Astrocyte (in vitro differentiated cells and primary cell): ENCODE results near the gene UBA3. TPM values are rescaled to one million over a fixed set of nuclear protein-coding genes. Genes with fewer than 3 reads are reported as not detected.

Experiments used
- DNase-seq: peaks from one replicate; pipeline ENCODE4 v3.0.0-alpha.2; 2010; ENCODE audit warnings: low read depth
- FAIRE-seq: peaks from 2 replicates; lab custom pipeline; 2011; peaks lifted over from hg19 to GRCh38; lab: Jason Lieb, UNC
- H2AFZ ChIP-seq: 2 replicates; pipeline ENCODE4 v1.6.0; 2012; ENCODE audit warnings: low read depth, low read length, inconsistent platforms
- H3K27ac ChIP-seq: 2 replicates; pipeline ENCODE4 v1.5.1; 2011; ENCODE audit warnings: low read depth, low read length, inconsistent platforms
- H3K27me3 ChIP-seq: 2 replicates; pipeline ENCODE4 v1.6.0; 2011; ENCODE audit warnings: low read length, inconsistent platforms; ENCODE audit not compliant: insufficient read depth
- H3K36me3 ChIP-seq: 2 replicates; pipeline ENCODE4 v1.5.1; 2011; ENCODE audit warnings: low read length, inconsistent platforms; ENCODE audit not compliant: insufficient read depth
- H3K4me1 ChIP-seq: 2 replicates; pipeline ENCODE4 v1.5.1; 2011; ENCODE audit warnings: low read length, inconsistent platforms; ENCODE audit not compliant: insufficient read depth
- H3K4me2 ChIP-seq: 2 replicates; pipeline ENCODE4 v1.6.0; 2012; ENCODE audit warnings: low read length, inconsistent platforms
- H3K4me3 ChIP-seq: 2 replicates; pipeline ENCODE4 v1.5.1; 2011; ENCODE audit warnings: low read depth, mild to moderate bottlenecking, low read length, inconsistent platforms; ENCODE audit not compliant: insufficient read depth
- H3K79me2 ChIP-seq: 2 replicates; pipeline ENCODE4 v1.6.0; 2012; ENCODE audit warnings: mild to moderate bottlenecking, low read length, inconsistent platforms; ENCODE audit not compliant: insufficient read depth
- H3K9ac ChIP-seq: 2 replicates; pipeline ENCODE4 v1.6.0; 2012; ENCODE audit warnings: mild to moderate bottlenecking, low read length, inconsistent platforms
- H3K9me3 ChIP-seq: 2 replicates; pipeline ENCODE4 v1.5.1; 2012; ENCODE audit warnings: low read depth, mild to moderate bottlenecking, low read length, inconsistent platforms; ENCODE audit not compliant: insufficient read depth
- H4K20me1 ChIP-seq: 2 replicates; pipeline ENCODE4 v1.6.0; 2012; ENCODE audit warnings: low read length, inconsistent platforms; ENCODE audit not compliant: insufficient read depth
- H3K27ac Mint-ChIP-seq: one replicate; pipeline ENCODE4 v1.8.0; 2021; ENCODE audit warnings: mild to moderate bottlenecking, mixed read lengths; ENCODE audit not compliant: unreplicated experiment
- H3K27me3 Mint-ChIP-seq: one replicate; pipeline ENCODE4 v1.8.0; 2021; ENCODE audit warnings: low read depth, mixed read lengths; ENCODE audit not compliant: unreplicated experiment
- H3K36me3 Mint-ChIP-seq: one replicate; pipeline ENCODE4 v1.8.0; 2021; ENCODE audit warnings: low read depth, mixed read lengths; ENCODE audit not compliant: unreplicated experiment
- H3K4me1 Mint-ChIP-seq: one replicate; pipeline ENCODE4 v1.8.0; 2021; ENCODE audit warnings: low read depth, mixed read lengths; ENCODE audit not compliant: unreplicated experiment
- H3K4me3 Mint-ChIP-seq: one replicate; pipeline ENCODE4 v1.8.0; 2021; ENCODE audit warnings: mild to moderate bottlenecking, moderate library complexity, mixed read lengths; ENCODE audit not compliant: unreplicated experiment
- H3K9me3 Mint-ChIP-seq: one replicate; pipeline ENCODE4 v1.8.0; 2021; ENCODE audit warnings: mild to moderate bottlenecking, mixed read lengths; ENCODE audit not compliant: unreplicated experiment
- EZH2 ChIP-seq: IDR thresholded peaks from 2 replicates; pipeline ENCODE4 v1.6.1; 2012; ENCODE audit warnings: mild to moderate bottlenecking, low read length, inconsistent platforms; ENCODE audit not compliant: insufficient read depth
- total RNA-seq: library from RNA; stranded (reverse); gene quantifications from 2 replicates; pipeline ENCODE4 v1.2.1, GENCODE V29; 2021
- TF ChIP-seq, protein P1 (sequence below): IDR thresholded peaks from 2 replicates; pipeline ENCODE4 v1.5.1; 2011; ENCODE audit warnings: low read depth, mild to moderate bottlenecking, inconsistent platforms, low read length, moderate library complexity; ENCODE audit not compliant: insufficient read depth

UBA3 gene
- total RNA-seq, 1 donor from 2014 or later: 79.2 TPM

- H3K4me1 ChIP-seq: peaks cover 3% of the 10 kb centered on the region
- no peaks in the 10 kb centered on the region for H3K9me3 ChIP-seq
- H3K4me3 Mint-ChIP-seq: no peak overlapping the region
- no peak overlapping the region for H3K4me2 ChIP-seq
- no peak overlapping the region for H3K4me3 ChIP-seq
- H2AFZ ChIP-seq: no peak overlapping the region
- H3K27me3 Mint-ChIP-seq: no peaks in the 10 kb centered on the region
- no peak for DNase-seq
- no peak for FAIRE-seq
- H3K79me2 ChIP-seq: no peaks in the 10 kb centered on the region
- no peaks in the 10 kb centered on the region for H3K9me3 Mint-ChIP-seq
- H3K27ac ChIP-seq: no peak overlapping the region
- TF ChIP-seq EZH2: no peak
- H3K4me1 Mint-ChIP-seq: no peaks in the 10 kb centered on the region
- H4K20me1 ChIP-seq: no peaks in the 10 kb centered on the region
- H3K36me3 ChIP-seq: no peaks in the 10 kb centered on the region
- H3K36me3 Mint-ChIP-seq: no peaks in the 10 kb centered on the region
- no peak overlapping the region for H3K9ac ChIP-seq
- H3K27me3 ChIP-seq: no peaks in the 10 kb centered on the region
- H3K27ac Mint-ChIP-seq: no peak overlapping the region
Observed at GRCh38 chr3:69113536-69113935, 33.4 kb upstream of the UBA3 start.

- no peak overlapping the region for H3K4me2 ChIP-seq
- no peak overlapping the region for H3K9ac ChIP-seq
- peaks cover under 1% of the 10 kb centered on the region for H3K36me3 ChIP-seq
- no peaks in the 10 kb centered on the region for H3K9me3 ChIP-seq
- no peak overlapping the region for H3K4me3 ChIP-seq
- no peaks in the 10 kb centered on the region for H3K27me3 ChIP-seq
- H4K20me1 ChIP-seq: no peaks in the 10 kb centered on the region
- TF ChIP-seq, protein P1, sequence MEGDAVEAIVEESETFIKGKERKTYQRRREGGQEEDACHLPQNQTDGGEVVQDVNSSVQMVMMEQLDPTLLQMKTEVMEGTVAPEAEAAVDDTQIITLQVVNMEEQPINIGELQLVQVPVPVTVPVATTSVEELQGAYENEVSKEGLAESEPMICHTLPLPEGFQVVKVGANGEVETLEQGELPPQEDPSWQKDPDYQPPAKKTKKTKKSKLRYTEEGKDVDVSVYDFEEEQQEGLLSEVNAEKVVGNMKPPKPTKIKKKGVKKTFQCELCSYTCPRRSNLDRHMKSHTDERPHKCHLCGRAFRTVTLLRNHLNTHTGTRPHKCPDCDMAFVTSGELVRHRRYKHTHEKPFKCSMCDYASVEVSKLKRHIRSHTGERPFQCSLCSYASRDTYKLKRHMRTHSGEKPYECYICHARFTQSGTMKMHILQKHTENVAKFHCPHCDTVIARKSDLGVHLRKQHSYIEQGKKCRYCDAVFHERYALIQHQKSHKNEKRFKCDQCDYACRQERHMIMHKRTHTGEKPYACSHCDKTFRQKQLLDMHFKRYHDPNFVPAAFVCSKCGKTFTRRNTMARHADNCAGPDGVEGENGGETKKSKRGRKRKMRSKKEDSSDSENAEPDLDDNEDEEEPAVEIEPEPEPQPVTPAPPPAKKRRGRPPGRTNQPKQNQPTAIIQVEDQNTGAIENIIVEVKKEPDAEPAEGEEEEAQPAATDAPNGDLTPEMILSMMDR: no peak
- TF ChIP-seq EZH2: no peak
- no peak overlapping the region for H3K27ac ChIP-seq
- no peak overlapping the region for H3K4me3 Mint-ChIP-seq
- peaks cover 3% of the 10 kb centered on the region for H3K4me1 ChIP-seq
- no peaks in the 10 kb centered on the region for H3K79me2 ChIP-seq
- no peak overlapping the region for H2AFZ ChIP-seq
- no peaks in the 10 kb centered on the region for H3K27me3 Mint-ChIP-seq
- H3K27ac Mint-ChIP-seq: no peak overlapping the region
- FAIRE-seq (no peak), DNase-seq (no peak)
- no peaks in the 10 kb centered on the region for H3K36me3 Mint-ChIP-seq
- peaks cover 2% of the 10 kb centered on the region for H3K4me1 Mint-ChIP-seq
- H3K9me3 Mint-ChIP-seq: no peaks in the 10 kb centered on the region
Observed at GRCh38 chr3:69110941-69111546, 30.9 kb upstream of the UBA3 start.

- Histone ChIP-seq H3K79me2 (no peaks in the 10 kb centered on the region), H3K4me1 (no peaks in the 10 kb centered on the region), H3K9me3 (no peaks in the 10 kb centered on the region), H3K27ac (no peak overlapping the region), H3K36me3 (peaks cover 19% of the 10 kb centered on the region), H3K9ac (no peak overlapping the region), H4K20me1 (peaks cover 5% of the 10 kb centered on the region), H3K27me3 (no peaks in the 10 kb centered on the region), H2AFZ (no peak overlapping the region), H3K4me2 (no peak overlapping the region), H3K4me3 (no peak overlapping the region)
- no peaks in the 10 kb centered on the region for H3K9me3 Mint-ChIP-seq
- no peaks in the 10 kb centered on the region for H3K27me3 Mint-ChIP-seq
- no peak for DNase-seq
- H3K36me3 Mint-ChIP-seq: peaks cover 3% of the 10 kb centered on the region
- FAIRE-seq: no peak
- H3K4me3 Mint-ChIP-seq: no peak overlapping the region
- no peak for TF ChIP-seq EZH2
- TF ChIP-seq, protein P1: no peak
- H3K27ac Mint-ChIP-seq: no peak overlapping the region
- peaks cover 2% of the 10 kb centered on the region for H3K4me1 Mint-ChIP-seq
Observed at GRCh38 chr3:69108811-69109210, 28.6 kb upstream of the UBA3 start.
